Activated naive CD4-positive, alpha-beta T cell treated with anti-CD3 and anti-CD28 coated beads for 36 hours (primary cell): ENCODE measurements around the gene EML6. TPM values are rescaled to one million over a fixed set of nuclear protein-coding genes. Genes with fewer than 3 reads are reported as not detected.

ENCODE experiments used
- CTCF ChIA-PET: fragments of 350-600 bp; sonication (Branson Sonifier 250); formaldehyde crosslinking; loops from one replicate; lab custom pipeline; 2021; ENCODE audit warnings: antibody characterized with exemption; lab: Charles Lee
- DNase-seq: peaks from one replicate; pipeline ENCODE4 v3.0.0-alpha.2; 2020
- H3K27ac Mint-ChIP-seq: one replicate; pipeline ENCODE4 v1.8.0; 2021; ENCODE audit warnings: mild to moderate bottlenecking, mixed read lengths
- H3K27me3 Mint-ChIP-seq: one replicate; pipeline ENCODE4 v1.8.0; 2021; ENCODE audit warnings: low read depth, mixed read lengths
- H3K36me3 Mint-ChIP-seq: one replicate; pipeline ENCODE4 v1.8.0; 2021; ENCODE audit warnings: low read depth, mixed read lengths
- H3K4me1 Mint-ChIP-seq: one replicate; pipeline ENCODE4 v1.8.0; 2021; ENCODE audit warnings: low read depth, mixed read lengths
- H3K4me3 Mint-ChIP-seq: one replicate; pipeline ENCODE4 v1.8.0; 2021; ENCODE audit warnings: mild to moderate bottlenecking, moderate library complexity, mixed read lengths
- H3K9me3 Mint-ChIP-seq: one replicate; pipeline ENCODE4 v1.8.0; 2021; ENCODE audit warnings: mixed read lengths
- intact Hi-C: fragments of 100-400 bp; cut with micrococcal nuclease; formaldehyde crosslinking; loops from one replicate; pipeline ENCODE4 v1.15.1; 2023
- total RNA-seq, 2 experiments: library from RNA; stranded (reverse); gene quantifications; one replicate each; pipeline ENCODE4 v1.2.3, GENCODE V29; 2021

EML6 gene
- total RNA-seq, 2 experiments from 2014 or later: 0.38 to 0.49 TPM

DNA sequence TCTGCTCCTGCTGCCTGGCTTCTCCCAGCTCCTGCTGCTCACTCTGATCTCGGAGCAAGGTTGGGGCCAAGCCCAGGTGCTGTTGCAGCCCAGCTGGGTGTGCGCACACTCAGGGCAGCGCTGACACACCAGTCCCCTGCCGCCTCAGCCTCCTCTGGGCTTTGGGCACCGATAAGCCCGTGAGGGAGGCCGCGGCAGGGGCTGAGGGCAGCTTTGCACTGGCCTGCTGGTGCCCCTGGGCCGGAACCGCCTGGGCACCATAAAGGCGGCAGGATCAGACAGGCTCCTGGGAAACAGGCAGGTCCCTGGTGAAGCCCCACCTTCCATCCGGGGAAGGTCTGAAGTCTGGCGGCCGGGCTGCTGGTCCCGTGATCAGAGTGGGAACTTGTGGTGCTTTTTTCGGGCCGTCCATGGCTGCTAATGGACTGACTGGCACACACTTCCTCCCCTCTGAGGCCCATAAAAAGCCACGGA lies 14.1 kb upstream of the EML6 start:
- Mint-ChIP-seq H3K9me3 (no peaks in the 10 kb centered on the region), H3K27me3 (peaks cover 18% of the 10 kb centered on the region), H3K4me1 (peaks cover 8% of the 10 kb centered on the region), H3K4me3 (peak overlapping the region; percentile 61), H3K27ac (no peak overlapping the region), H3K36me3 (no peaks in the 10 kb centered on the region)
- CTCF ChIA-PET: interaction anchor here (0.7 to 7.0 kb wide), 9 partner anchors 10 to 476 kb away, joined by 3 to 131 read pairs (median 3); no protein-coding TSS in a partner anchor
- intact Hi-C loops: loop anchor here (1.0 kb wide), 2 partner anchors 14 to 129 kb away; partner anchors contain the start of gene EML6
- no peak for DNase-seq

- Mint-ChIP-seq H3K36me3 (no peaks in the 10 kb centered on the region), H3K4me3 (no peak overlapping the region), H3K27ac (no peak overlapping the region), H3K9me3 (no peaks in the 10 kb centered on the region), H3K27me3 (peaks cover 18% of the 10 kb centered on the region), H3K4me1 (peaks cover 8% of the 10 kb centered on the region)
- DNase-seq: no peak
- CTCF ChIA-PET: interaction anchor here (0.7 to 7.0 kb wide), 6 partner anchors 10 to 475 kb away, joined by 3 to 131 read pairs (median 3); no protein-coding TSS in a partner anchor
- intact Hi-C loops: no loop called here
Measured at GRCh38 chr2:54710216-54710615, 13.2 kb upstream of the EML6 start.

GRCh38 chr2:54712516-54712915 lies 10.9 kb upstream of the EML6 start:
- Mint-ChIP-seq H3K4me1 (peaks cover 8% of the 10 kb centered on the region), H3K9me3 (no peaks in the 10 kb centered on the region), H3K4me3 (no peak overlapping the region), H3K27ac (no peak overlapping the region), H3K27me3 (peaks cover 21% of the 10 kb centered on the region), H3K36me3 (no peaks in the 10 kb centered on the region)
- intact Hi-C loops: no loop called here
- no peak for DNase-seq
- CTCF ChIA-PET: no interaction called here

- no peak for DNase-seq
- Mint-ChIP-seq H3K4me1 (peaks cover 5% of the 10 kb centered on the region), H3K27me3 (peaks cover 17% of the 10 kb centered on the region), H3K27ac (no peak overlapping the region), H3K9me3 (no peaks in the 10 kb centered on the region), H3K36me3 (no peaks in the 10 kb centered on the region), H3K4me3 (no peak overlapping the region)
- CTCF ChIA-PET: interaction anchor here (1.0 kb wide), 1 partner anchor 11 kb away, joined by 5 read pairs; no protein-coding TSS in a partner anchor
- intact Hi-C loops: no loop called here
Measured at GRCh38 chr2:54714996-54715395, 8.5 kb upstream of the EML6 start.

GRCh38 chr2:54716375-54716774 lies 7.1 kb upstream of the EML6 start:
- Mint-ChIP-seq H3K4me1 (no peaks in the 10 kb centered on the region), H3K27me3 (peaks cover 15% of the 10 kb centered on the region), H3K36me3 (no peaks in the 10 kb centered on the region), H3K4me3 (no peak overlapping the region), H3K9me3 (no peaks in the 10 kb centered on the region), H3K27ac (no peak overlapping the region)
- CTCF ChIA-PET: interaction anchor here (1.3 to 1.6 kb wide), 2 partner anchors 12 to 51 kb away, joined by 3 to 5 read pairs; no protein-coding TSS in a partner anchor
- no peak for DNase-seq
- intact Hi-C loops: no loop called here

- DNase-seq: no peak
- no peak overlapping the region for H3K27ac Mint-ChIP-seq
- no peak overlapping the region for H3K4me3 Mint-ChIP-seq
- no peaks in the 10 kb centered on the region for H3K36me3 Mint-ChIP-seq
- peaks cover 7% of the 10 kb centered on the region for H3K4me1 Mint-ChIP-seq
- CTCF ChIA-PET: no interaction called here
- H3K27me3 Mint-ChIP-seq: peaks cover 24% of the 10 kb centered on the region
- intact Hi-C loops: loop anchor here (5.0 kb wide), 3 partner anchors 182 to 797 kb away; partner anchors contain the start of gene CFAP36
- no peaks in the 10 kb centered on the region for H3K9me3 Mint-ChIP-seq
Measured at GRCh38 chr2:54720563-54720962, 2.9 kb upstream of the EML6 start.

DNA sequence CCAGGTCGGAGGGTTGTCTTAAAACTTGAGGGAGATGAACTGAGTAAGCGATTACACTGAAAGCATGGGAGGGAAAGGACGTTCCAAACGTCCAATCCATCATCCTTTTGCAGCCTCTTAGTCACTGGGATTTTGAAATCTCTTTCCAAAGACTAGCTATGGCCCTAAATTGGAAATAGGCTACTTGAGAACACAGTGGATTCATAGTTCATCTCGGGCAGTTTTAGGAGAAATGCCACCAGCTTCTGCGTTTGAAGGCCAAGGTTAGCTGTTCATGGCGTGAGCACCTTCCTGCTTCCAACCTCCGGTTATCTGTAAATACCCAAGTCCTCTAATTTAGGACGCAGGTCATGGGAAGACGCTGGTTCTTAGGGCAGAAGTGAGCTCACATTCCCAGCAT lies 821 bp upstream of the EML6 start:
- intact Hi-C loops: loop anchor here (1.0 to 5.0 kb wide), 23 partner anchors 13 to 955 kb away; partner anchors contain the start of genes ACYP2, ASB3, CFAP36 and CHAC2
- H3K4me1 Mint-ChIP-seq: peaks cover 13% of the 10 kb centered on the region
- no peaks in the 10 kb centered on the region for H3K36me3 Mint-ChIP-seq
- H3K9me3 Mint-ChIP-seq: no peaks in the 10 kb centered on the region
- H3K27me3 Mint-ChIP-seq: peaks cover 34% of the 10 kb centered on the region
- H3K4me3 Mint-ChIP-seq: peak overlapping the region; percentile 90
- H3K27ac Mint-ChIP-seq: no peak overlapping the region
- CTCF ChIA-PET: interaction anchor here (1.0 to 1.7 kb wide), 8 partner anchors 15 to 446 kb away, joined by 3 to 5 read pairs (median 4); no protein-coding TSS in a partner anchor
- DNase-seq: no peak

DNA sequence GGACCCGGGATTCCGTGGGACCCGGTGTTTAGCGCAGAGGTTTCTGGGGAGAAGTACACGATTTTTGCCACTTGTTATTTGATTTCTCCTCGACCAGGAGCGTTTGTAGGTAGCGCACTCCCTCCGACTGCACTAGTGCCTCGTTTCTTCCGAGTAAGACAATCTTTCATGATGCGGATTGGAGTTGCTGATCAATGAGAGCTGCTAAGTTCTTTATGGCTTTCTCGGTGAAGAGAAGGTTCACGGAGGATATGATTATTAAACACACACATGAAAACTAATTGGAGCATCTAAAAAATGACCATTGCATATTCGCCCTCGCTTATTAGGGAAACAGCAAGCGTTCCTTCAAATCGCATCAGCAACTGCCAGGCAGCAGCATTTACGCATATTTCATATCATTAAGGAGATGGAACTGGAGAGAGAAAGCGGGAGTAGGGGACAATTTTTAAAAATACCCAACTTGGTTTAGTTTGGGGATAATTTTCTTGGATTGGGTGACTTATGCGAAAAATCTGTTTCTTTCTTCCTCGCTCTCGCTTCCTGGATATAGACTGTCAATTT lies 616 bp downstream of the EML6 start:
- no peak for DNase-seq
- H3K27ac Mint-ChIP-seq: no peak overlapping the region
- intact Hi-C loops: loop anchor here (1.0 to 5.0 kb wide), 23 partner anchors 15 to 957 kb away; partner anchors contain the start of genes ACYP2, ASB3, CFAP36 and CHAC2
- H3K4me3 Mint-ChIP-seq: peak overlapping the region; percentile 90
- H3K27me3 Mint-ChIP-seq: peaks cover 39% of the 10 kb centered on the region
- H3K36me3 Mint-ChIP-seq: no peaks in the 10 kb centered on the region
- H3K9me3 Mint-ChIP-seq: no peaks in the 10 kb centered on the region
- H3K4me1 Mint-ChIP-seq: peaks cover 13% of the 10 kb centered on the region
- CTCF ChIA-PET: interaction anchor here (0.9 to 1.9 kb wide), 4 partner anchors 16 to 444 kb away, joined by 3 to 5 read pairs (median 4); no protein-coding TSS in a partner anchor

- intact Hi-C loops: loop anchor here (5.0 kb wide), 3 partner anchors 178 to 793 kb away; partner anchors contain the start of gene CFAP36
- Mint-ChIP-seq H3K4me3 (peak overlapping the region; percentile 90), H3K36me3 (no peaks in the 10 kb centered on the region), H3K4me1 (peaks cover 13% of the 10 kb centered on the region), H3K9me3 (no peaks in the 10 kb centered on the region), H3K27ac (no peak overlapping the region), H3K27me3 (peaks cover 41% of the 10 kb centered on the region)
- CTCF ChIA-PET: interaction anchor here (0.9 to 1.9 kb wide), 2 partner anchors 32 to 114 kb away, joined by 3 to 4 read pairs; no protein-coding TSS in a partner anchor
- peak; percentile 46 for DNase-seq
Measured at GRCh38 chr2:54724560-54725342, 1.3 kb downstream of the EML6 start.

- intact Hi-C loops: no loop called here
- Mint-ChIP-seq H3K9me3 (no peaks in the 10 kb centered on the region), H3K4me3 (peak overlapping the region; percentile 68), H3K27ac (no peak overlapping the region), H3K27me3 (peaks cover 41% of the 10 kb centered on the region), H3K4me1 (peaks cover 13% of the 10 kb centered on the region), H3K36me3 (no peaks in the 10 kb centered on the region)
- DNase-seq: no peak
- CTCF ChIA-PET: interaction anchor here (0.6 to 1.9 kb wide), 3 partner anchors 33 to 113 kb away, joined by 3 to 4 read pairs (median 3); no protein-coding TSS in a partner anchor
Measured at GRCh38 chr2:54725343-54726099, 2.1 kb downstream of the EML6 start.

DNA sequence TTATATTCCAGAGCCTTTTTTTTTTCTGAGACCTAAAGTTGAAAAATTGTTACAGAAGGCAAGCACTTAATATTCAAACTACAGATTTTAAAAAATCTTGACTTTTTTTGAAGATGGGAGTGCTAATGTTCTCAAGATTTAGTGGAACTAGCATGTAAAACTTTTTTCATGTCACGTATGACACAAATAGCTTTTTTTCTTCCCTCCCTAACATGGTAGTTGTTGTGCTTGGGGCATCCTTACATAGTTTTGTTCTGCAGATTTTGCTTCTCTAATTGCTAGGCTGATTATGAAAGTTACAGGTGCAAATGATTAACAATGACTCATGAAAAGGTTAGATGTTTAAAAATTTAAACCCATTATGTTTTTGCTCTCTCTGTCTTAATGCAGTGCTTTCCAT lies 3.0 kb downstream of the EML6 start:
- H3K27ac Mint-ChIP-seq: no peak overlapping the region
- CTCF ChIA-PET: interaction anchor here (0.6 to 1.3 kb wide), 2 partner anchors 36 to 112 kb away, joined by 3 to 4 read pairs; no protein-coding TSS in a partner anchor
- no peaks in the 10 kb centered on the region for H3K36me3 Mint-ChIP-seq

More for the DNA sequence above, 3.0 kb downstream of the EML6 start:
- no peak overlapping the region for H3K4me3 Mint-ChIP-seq
- peaks cover 41% of the 10 kb centered on the region for H3K27me3 Mint-ChIP-seq
- H3K9me3 Mint-ChIP-seq: no peaks in the 10 kb centered on the region
- H3K4me1 Mint-ChIP-seq: peaks cover 13% of the 10 kb centered on the region
- no peak for DNase-seq
- intact Hi-C loops: no loop called here
